ENCODE data around the gene RAD51C. TPM values are rescaled to one million over a fixed set of nuclear protein-coding genes. Genes with fewer than 3 reads are reported as not detected.

RAD51C gene
- total RNA-seq, 2 experiments from 2014 or later: 73.3 to 76.8 TPM

- CTCF ChIA-PET: interaction anchor here (1.7 kb wide), 1 partner anchor 89 kb away, joined by 3 read pairs; no protein-coding TSS in a partner anchor
- intact Hi-C loops (cut with micrococcal nuclease): no loop called here
- no peak overlapping the region for H3K4me3 Mint-ChIP-seq
- H3K27me3 Mint-ChIP-seq: peaks cover 10% of the 10 kb centered on the region
- DNase-seq (no peak), ATAC-seq (peak; percentile 17)
- H3K27ac Mint-ChIP-seq: no peak overlapping the region
- POLR2A ChIA-PET: interaction anchor here (0.6 to 3.3 kb wide), 3 partner anchors 35 to 82 kb away, joined by 3 to 27 read pairs (median 3); no protein-coding TSS in a partner anchor
- peaks cover 7% of the 10 kb centered on the region for H3K4me1 Mint-ChIP-seq (ENCODE audit: low read depth)
- no peak for TF ChIP-seq CTCF (IDR thresholded peaks at IDR 0.05)
- no peaks in the 10 kb centered on the region for H3K36me3 Mint-ChIP-seq (ENCODE audit: low read depth)
- no peaks in the 10 kb centered on the region for H3K9me3 Mint-ChIP-seq
These were observed 26.2 kb upstream of the RAD51C start for GRCh38 chr17:58665946-58666857.

- Mint-ChIP-seq H3K36me3 (ENCODE audit: low read depth) (no peaks in the 10 kb centered on the region), H3K27me3 (peaks cover 10% of the 10 kb centered on the region), H3K9me3 (no peaks in the 10 kb centered on the region), H3K4me1 (ENCODE audit: low read depth) (peaks cover 7% of the 10 kb centered on the region), H3K27ac (no peak overlapping the region), H3K4me3 (no peak overlapping the region)
- DNase-seq (peak; percentile 59), ATAC-seq (peak; percentile 37)
- TF ChIP-seq CTCF (IDR thresholded peaks at IDR 0.05): no peak
- POLR2A ChIA-PET: interaction anchor here (1.0 to 3.3 kb wide), 3 partner anchors 13 to 81 kb away, joined by 3 to 27 read pairs (median 3); no protein-coding TSS in a partner anchor
- CTCF ChIA-PET: no interaction called here
- intact Hi-C loops (cut with micrococcal nuclease): no loop called here
These were observed 25.5 kb upstream of the RAD51C start for GRCh38 chr17:58666858-58667267.

GRCh38 chr17:58667934-58668597 lies 24.3 kb upstream of the RAD51C start:
- Mint-ChIP-seq H3K27me3 (peaks cover 10% of the 10 kb centered on the region), H3K9me3 (no peaks in the 10 kb centered on the region), H3K27ac (no peak overlapping the region), H3K4me1 (ENCODE audit: low read depth) (peaks cover 7% of the 10 kb centered on the region), H3K36me3 (ENCODE audit: low read depth) (no peaks in the 10 kb centered on the region), H3K4me3 (no peak overlapping the region)
- no peak for TF ChIP-seq CTCF (IDR thresholded peaks at IDR 0.05)
- POLR2A ChIA-PET: interaction anchor here (0.7 to 4.7 kb wide), 4 partner anchors 11 to 487 kb away, joined by 3 to 24 read pairs (median 4); partner anchors contain the start of gene SKA2
- intact Hi-C loops (cut with micrococcal nuclease): no loop called here
- ATAC-seq (no peak), DNase-seq (no peak)
- CTCF ChIA-PET: no interaction called here

- H3K4me3 Mint-ChIP-seq: no peak overlapping the region
- intact Hi-C loops (cut with micrococcal nuclease): no loop called here
- H3K9me3 Mint-ChIP-seq: no peaks in the 10 kb centered on the region
- POLR2A ChIA-PET: interaction anchor here (0.7 to 4.7 kb wide), 3 partner anchors 36 to 487 kb away, joined by 3 to 24 read pairs (median 5); partner anchors contain the start of gene SKA2
- H3K4me1 Mint-ChIP-seq (ENCODE audit: low read depth): peaks cover 7% of the 10 kb centered on the region
- H3K36me3 Mint-ChIP-seq (ENCODE audit: low read depth): no peaks in the 10 kb centered on the region
- CTCF ChIA-PET: no interaction called here
- H3K27ac Mint-ChIP-seq: no peak overlapping the region
- DNase-seq: no peak
- ATAC-seq: no peak
- peaks cover 10% of the 10 kb centered on the region for H3K27me3 Mint-ChIP-seq
- TF ChIP-seq CTCF (IDR thresholded peaks at IDR 0.05): no peak
These were observed 23.8 kb upstream of the RAD51C start for GRCh38 chr17:58668598-58668935.
